Dedifferentiated amniotic fluid mesenchymal stem cell (primary cell): ENCODE measurements around the gene DNAJC17.

Experiments used
- DNase-seq: peaks from one replicate; pipeline ENCODE4 v3.0.0-alpha.2; 2016; ENCODE audit errors: extremely low spot score

The DNAJC17 gene

DNA sequence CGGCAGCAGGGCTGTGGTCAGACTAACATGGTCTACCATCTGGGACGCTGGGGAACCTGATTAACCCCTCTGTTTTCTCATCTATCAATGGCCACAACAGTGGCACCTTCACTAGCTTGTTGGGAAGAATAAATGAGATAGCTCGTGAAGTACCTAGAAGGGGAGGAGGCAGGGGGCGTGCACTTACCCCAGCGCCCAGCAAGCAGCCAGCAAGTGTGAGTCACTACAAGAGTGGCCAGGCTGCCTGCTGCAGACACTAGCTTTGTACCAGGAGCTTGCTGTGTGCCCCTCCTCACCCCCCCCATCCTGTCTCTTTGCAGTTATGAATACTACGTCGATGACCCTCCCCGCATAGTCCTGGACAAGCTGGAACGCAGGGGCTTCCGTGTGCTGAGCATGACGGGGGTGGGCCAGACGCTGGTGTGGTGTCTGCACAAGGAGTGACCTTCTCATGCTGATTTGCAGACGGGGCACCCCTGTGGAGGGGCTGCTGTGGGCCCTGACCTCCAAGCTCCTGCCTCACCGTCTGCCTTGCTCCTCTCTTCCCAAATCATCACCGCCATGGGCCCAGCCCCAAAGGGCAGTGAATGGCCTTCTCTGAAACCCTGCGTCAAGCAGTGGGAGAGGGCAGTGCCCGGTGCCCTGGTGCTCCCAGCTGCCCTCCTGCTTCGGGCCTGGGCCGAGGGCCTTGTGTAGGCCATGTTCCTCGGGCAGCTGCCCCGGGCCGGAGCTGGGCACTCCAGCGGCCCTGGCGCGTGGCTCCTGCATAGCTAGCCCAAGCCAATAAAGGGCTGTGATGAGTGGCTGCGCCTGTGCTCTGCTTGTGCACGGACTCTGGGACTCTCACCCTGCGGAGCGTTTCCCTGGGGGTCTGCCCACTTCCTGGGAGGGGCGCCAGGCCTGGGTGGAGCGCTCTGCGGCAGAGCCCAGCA, 40.1 kb downstream of the DNAJC17 start:
- no peak for DNase-seq

GRCh38 chr15:40766194-40766815, 41.0 kb downstream of the DNAJC17 start:
- DNase-seq, result no peak

- DNase-seq, result no peak
Observed at GRCh38 chr15:40764629-40765103, 42.6 kb downstream of the DNAJC17 start.

GRCh38 chr15:40763801-40764628, 43.3 kb downstream of the DNAJC17 start, which contains the start of gene GCHFR:
GCHFR (plus strand) TSS chr15:40764068; CDS start chr15:40764181, 113 bp downstream.
- no peak for DNase-seq

DNA sequence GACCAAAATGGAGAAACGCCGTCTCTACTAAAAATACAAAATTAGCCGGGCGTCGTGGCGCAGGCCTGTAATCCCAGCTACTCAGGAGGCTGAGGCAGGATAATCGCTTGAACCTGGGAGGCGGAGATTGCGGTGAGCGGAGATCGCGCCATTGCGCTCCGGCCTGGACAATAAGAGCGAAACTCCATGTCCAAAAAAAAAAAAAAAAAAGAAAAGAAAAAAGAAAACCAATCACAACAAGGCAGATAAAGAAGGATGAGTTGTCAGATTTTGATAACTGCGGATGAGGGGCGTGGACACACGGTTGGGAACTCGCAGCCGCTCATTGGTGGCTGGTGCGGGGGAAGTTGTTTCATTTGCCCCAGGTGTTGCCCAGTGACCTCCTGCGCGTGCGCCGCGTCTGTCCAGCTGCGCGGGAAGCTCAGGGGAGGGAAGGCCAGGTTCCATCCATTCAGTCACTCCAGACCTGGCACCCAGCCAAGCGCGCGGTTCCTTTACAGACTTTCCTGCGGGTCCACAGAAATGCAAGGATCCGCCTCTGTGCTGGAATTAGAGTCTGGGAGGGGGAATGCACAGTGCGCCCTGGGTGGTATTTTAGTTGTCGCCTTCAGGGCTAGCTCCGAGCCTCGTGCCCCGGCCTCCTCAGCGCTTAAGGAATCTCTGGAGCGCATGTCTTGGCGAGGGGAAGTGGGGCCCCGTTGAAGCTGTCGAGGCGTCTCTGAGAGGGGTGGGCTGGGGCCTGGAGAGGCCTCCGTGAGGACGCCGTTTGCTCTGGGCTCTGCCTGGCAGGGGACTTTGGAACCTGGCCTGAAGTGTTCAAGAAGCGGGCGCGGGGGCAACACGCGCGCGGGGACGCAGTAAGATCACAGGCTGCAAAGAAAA, 44.1 kb downstream of the DNAJC17 start:
- no peak for DNase-seq

DNA sequence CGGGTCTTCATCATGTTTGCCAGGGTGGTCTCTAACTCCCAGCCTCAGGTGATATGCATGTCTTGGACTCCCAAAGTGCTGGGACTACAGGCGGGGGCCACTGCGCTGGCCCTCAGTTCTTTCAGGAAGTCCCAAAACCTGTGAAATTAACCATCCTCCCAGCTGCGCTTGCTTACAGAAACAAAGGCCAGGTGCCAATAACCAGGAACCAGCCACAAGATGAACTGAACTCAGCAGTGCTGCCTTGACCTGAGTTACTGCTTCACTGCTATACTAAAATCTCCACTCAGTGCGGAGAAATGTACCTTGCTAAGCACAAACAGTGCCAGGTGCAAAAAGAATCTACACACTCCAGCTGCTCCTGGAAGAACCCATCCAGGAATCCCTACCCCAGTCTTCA, 47.3 kb downstream of the DNAJC17 start:
- DNase-seq, result no peak

- DNase-seq, result no peak
Observed at GRCh38 chr15:40756938-40757337, 50.3 kb downstream of the DNAJC17 start.

- no peak for DNase-seq
Observed at GRCh38 chr15:40755812-40756208, 51.5 kb downstream of the DNAJC17 start.

DNA sequence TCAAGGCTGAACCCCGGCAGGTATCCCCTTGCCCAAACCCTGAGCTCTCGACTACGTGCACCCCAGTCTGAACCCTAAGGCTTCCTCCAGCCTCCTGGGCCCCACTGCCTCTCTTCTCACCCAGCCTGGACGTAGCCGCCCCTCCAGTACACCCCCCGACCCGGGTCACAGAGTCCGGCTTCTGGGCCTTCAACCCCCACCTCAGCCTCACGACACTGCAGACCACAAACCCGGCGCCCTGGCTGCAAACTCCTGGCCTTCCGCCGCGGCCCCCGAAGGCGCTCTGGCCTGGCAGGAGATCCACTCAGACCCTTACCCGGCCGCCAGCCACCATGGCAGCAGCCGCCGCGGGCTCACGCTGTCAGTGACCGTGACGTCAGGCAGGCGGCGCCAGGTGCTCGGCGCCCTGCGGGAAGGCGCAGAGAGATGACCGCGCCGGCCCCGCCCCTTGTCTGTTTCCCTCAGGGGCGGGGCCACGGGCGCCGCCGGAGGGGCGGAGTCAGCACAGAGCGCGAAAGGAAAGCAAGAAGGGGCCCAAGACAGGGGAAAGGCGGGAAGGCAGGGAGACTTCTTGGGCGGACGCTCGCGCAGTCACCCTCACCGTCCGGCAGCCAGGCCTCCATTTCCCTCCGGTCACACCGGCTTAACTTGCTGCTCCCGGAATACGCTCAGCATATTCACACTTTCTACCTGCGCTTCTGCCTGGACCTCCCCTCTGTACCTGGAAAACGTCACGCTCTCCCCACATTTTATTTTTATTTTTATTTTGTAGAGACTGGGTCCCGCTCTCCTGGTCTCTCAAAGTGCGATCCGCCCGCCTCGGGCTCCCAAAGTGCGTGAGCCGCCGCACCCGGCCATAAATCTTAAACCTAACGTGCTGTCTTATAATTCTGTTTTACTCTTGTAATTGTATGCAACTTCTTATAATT, 52.1 kb downstream of the DNAJC17 start, which contains the start of gene RMDN3:
TSS of gene RMDN3 (minus strand) at position 372 of the 929 bp plus-strand sequence. CDS start 471 bp downstream, outside the sequence.
- DNase-seq, result peak; percentile 88

- no peak for DNase-seq
Observed at GRCh38 chr15:40754574-40754882, 52.7 kb downstream of the DNAJC17 start.

GRCh38 chr15:40751745-40752144, 55.5 kb downstream of the DNAJC17 start:
- no peak for DNase-seq

DNA sequence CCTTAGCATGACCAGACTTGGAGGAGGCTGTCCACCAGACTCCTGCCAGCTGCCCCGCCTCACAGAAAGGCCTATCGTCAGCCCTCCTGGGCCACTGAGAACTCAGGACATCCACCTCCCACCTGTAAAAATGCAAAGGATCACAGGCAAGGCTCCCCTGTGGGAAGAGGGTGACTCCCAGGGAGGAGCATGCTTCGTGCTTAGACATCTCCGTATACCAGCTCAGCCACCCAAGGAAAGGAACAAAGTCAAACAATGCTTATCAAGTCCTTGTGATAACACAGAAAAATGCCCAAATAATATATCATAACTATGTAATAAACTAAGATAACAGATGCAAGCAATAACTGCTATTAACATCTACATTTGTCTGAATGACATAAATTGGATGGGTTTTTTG, 56.4 kb downstream of the DNAJC17 start:
- no peak for DNase-seq

- no peak for DNase-seq
Observed at GRCh38 chr15:40749151-40749630, 58.1 kb downstream of the DNAJC17 start.

DNA sequence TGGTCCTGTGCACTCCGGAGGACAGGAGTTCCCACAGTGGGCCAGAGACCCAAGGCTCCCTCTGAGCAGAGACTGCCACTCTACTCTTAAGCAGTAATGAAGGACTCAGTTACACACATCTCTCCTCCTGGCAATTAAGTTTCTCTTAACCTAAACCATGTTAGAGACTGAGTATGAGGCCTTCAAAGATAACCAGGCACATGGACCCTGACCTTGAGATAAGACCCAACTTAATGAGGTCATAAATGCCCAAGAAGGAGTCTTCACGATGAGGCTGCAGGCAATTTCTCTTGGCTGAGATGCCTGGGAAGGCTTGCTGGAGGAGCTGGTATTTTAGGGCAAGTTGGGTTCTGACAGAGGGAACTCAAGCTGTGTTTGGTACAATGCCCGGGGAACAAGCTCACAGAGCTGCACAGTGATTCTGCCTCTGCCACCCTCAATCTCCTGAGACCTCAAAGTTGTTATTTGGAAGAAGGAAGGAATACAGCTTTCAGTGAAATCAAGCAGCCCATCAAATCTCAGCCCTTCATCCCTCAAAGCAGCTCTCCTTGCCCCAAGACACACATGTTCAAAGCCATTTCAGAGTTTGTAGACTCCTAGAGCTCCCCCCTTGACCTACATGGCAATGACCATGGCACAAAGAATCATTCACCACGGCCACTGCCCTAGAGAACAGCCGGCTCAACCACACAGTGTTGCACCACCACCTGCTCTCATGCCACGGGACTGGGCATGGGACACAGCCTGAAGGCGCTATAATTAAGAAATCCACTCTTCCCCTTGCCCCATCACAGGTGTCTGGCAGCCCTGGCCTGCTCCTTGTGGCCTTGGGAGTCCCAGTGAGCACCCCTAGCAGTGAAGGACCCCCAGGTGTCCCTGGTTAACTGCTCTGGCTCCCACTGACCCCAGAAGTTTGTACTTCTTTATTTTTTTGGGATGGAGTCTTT, 59.3 kb downstream of the DNAJC17 start:
- DNase-seq, result no peak

GRCh38 chr15:40746916-40747418, 60.3 kb downstream of the DNAJC17 start:
- DNase-seq, result no peak

DNA sequence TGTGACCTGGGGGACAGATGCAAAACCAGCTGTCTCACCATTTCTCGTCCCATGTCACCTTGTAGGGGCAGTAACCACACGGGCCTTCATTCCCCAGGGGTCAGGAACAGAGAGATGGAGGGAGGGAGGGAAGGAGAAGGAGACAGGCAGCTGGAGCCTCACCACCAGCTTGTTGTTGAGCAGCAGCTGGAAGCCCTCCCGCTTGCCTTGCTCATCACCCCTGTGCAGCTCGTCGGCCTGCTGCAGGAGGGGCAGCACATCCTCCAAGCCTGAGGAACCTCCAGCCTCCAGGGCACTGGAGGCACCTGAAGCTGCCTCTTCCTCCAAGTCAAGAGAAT, 62.5 kb downstream of the DNAJC17 start:
- no peak for DNase-seq

- no peak for DNase-seq
Observed at GRCh38 chr15:40743921-40744814, 63.1 kb downstream of the DNAJC17 start.
